H1 (cell line): Measurements from ENCODE around the gene NT5DC3. TPM values are rescaled to one million over a fixed set of nuclear protein-coding genes. Genes with fewer than 3 reads are reported as not detected.
A peak's percentile ranks its signal among the peaks of the same experiment; 100 is the strongest.

Source experiments
- CTCF ChIA-PET: fragments of 300-600 bp; sonication (Branson Sonifier 250); formaldehyde crosslinking; loops from one replicate; lab custom pipeline; 2021; ENCODE audit not compliant: partially characterized antibody; lab: Charles Lee
- POLR2A ChIA-PET: fragments of 300-600 bp; sonication (Branson Sonifier 250); formaldehyde crosslinking; loops from one replicate; lab custom pipeline; 2021; ENCODE audit warnings: inconsistent platforms; ENCODE audit not compliant: partially characterized antibody; lab: Charles Lee
- DNase-seq, 2 experiments: peaks; one replicate each; pipeline versions ENCODE4 v3.0.0 to v3.0.0-alpha.2; 2010 to 2022; ENCODE audit warnings: low spot score in 2 of 2, low read depth in 1 of 2, mixed read lengths in 1 of 2
- FAIRE-seq: peaks from 2 replicates; lab custom pipeline; 2011; peaks lifted over from hg19 to GRCh38; lab: Jason Lieb, UNC
- H2AFZ ChIP-seq: 2 replicates; pipeline ENCODE4 v1.8.1; 2012; ENCODE audit warnings: low read length, inconsistent platforms
- H2AK5ac ChIP-seq: 2 replicates; pipeline ENCODE4 v1.6.1; 2013; ENCODE audit warnings: low read depth, low read length
- H2BK120ac ChIP-seq: replicated peaks from 2 replicates; pipeline ENCODE3; 2013; ENCODE audit warnings: low read depth, low read length, inconsistent platforms
- H2BK12ac ChIP-seq: 2 replicates; pipeline ENCODE4 v1.6.1; 2013; ENCODE audit warnings: low read depth, low read length
- H2BK15ac ChIP-seq: 2 replicates; pipeline ENCODE4 v1.6.1; 2013; ENCODE audit warnings: low read length
- H2BK20ac ChIP-seq: 2 replicates; pipeline ENCODE4 v1.6.1; 2013; ENCODE audit warnings: low read length
- H2BK5ac ChIP-seq: 2 replicates; pipeline ENCODE4 v1.6.1; 2013; ENCODE audit warnings: low read depth, low read length
- H3K14ac ChIP-seq: 2 replicates; pipeline ENCODE4 v1.6.1; 2013; ENCODE audit warnings: inconsistent platforms; ENCODE audit not compliant: insufficient read length
- H3K18ac ChIP-seq: 2 replicates; pipeline ENCODE4 v1.6.1; 2013; ENCODE audit warnings: low read length; ENCODE audit errors: extremely low read depth
- H3K23ac ChIP-seq: 2 replicates; pipeline ENCODE4 v1.6.1; 2013; ENCODE audit warnings: inconsistent platforms; ENCODE audit not compliant: insufficient read length
- H3K23me2 ChIP-seq: 2 replicates; pipeline ENCODE4 v1.6.1; 2013; ENCODE audit warnings: low read depth, low read length
- H3K27ac ChIP-seq: 2 replicates; pipeline ENCODE4 v1.6.1; 2011; ENCODE audit warnings: low read depth, low read length, inconsistent platforms
- H3K27me3 ChIP-seq, 4 experiments: replicated peaks in 1 of 4; 1 replicate in 1 of 4; 2 replicates in 3 of 4; pipeline versions ENCODE4 v1.6.1 to v1.8.1; 2011 to 2013; ENCODE audit warnings: low read length in 3 of 4, mild to moderate bottlenecking in 3 of 4, inconsistent platforms in 2 of 4, mixed read lengths in 2 of 4, moderate library complexity in 1 of 4; ENCODE audit not compliant: control insufficient read depth in 3 of 4, insufficient read depth in 3 of 4; ENCODE audit errors: extremely low read depth in 1 of 4
- H3K36me3 ChIP-seq, 4 experiments: 2 replicates each; pipeline versions ENCODE4 v1.6.1 to v1.8.1; 2011 to 2013; ENCODE audit warnings: mild to moderate bottlenecking in 4 of 4, low read length in 3 of 4, moderate library complexity in 2 of 4, control low read depth in 1 of 4, inconsistent platforms in 1 of 4; ENCODE audit not compliant: insufficient read depth in 4 of 4, control insufficient read depth in 2 of 4
- H3K4ac ChIP-seq: replicated peaks from 2 replicates; pipeline ENCODE3; 2013; ENCODE audit warnings: low read length, low read depth, mixed read lengths, inconsistent platforms; ENCODE audit not compliant: insufficient read length
- H3K4me1 ChIP-seq, 4 experiments: replicated peaks in 1 of 4; 1 replicate in 1 of 4; 2 replicates in 3 of 4; pipeline versions ENCODE4 v1.6.1 to v1.8.1; 2011 to 2013; ENCODE audit warnings: low read length in 3 of 4, inconsistent platforms in 2 of 4, mixed read lengths in 1 of 4; ENCODE audit not compliant: insufficient read depth in 4 of 4, control insufficient read depth in 3 of 4
- H3K4me2 ChIP-seq, 2 experiments: 2 replicates each; pipeline versions ENCODE4 v1.6.1 to v1.8.1; 2011 to 2013; ENCODE audit warnings: low read depth in 2 of 2, low read length in 2 of 2, control low read depth in 1 of 2, inconsistent platforms in 1 of 2, mild to moderate bottlenecking in 1 of 2; ENCODE audit not compliant: insufficient read depth in 1 of 2
- H3K4me3 ChIP-seq, 4 experiments: fragments of 200-600, 300-600 bp in 1 of 4; sonication (generic), shearing (Covaris generic), sonication (Bioruptor Twin) in 1 of 4; 2 replicates each; pipeline versions ENCODE4 v1.5.1 to v1.8.1; 2011 to 2016; ENCODE audit warnings: low read length in 4 of 4, low read depth in 3 of 4, control low read depth in 2 of 4, inconsistent platforms in 2 of 4, mild to moderate bottlenecking in 2 of 4, mixed read lengths in 1 of 4, moderate library complexity in 1 of 4; ENCODE audit not compliant: insufficient read depth in 2 of 4; ENCODE audit errors: extremely low read depth in 1 of 4
- H3K56ac ChIP-seq: replicated peaks from 2 replicates; pipeline ENCODE3; 2013; ENCODE audit warnings: low read depth, mild to moderate bottlenecking, mixed read lengths, low read length, inconsistent platforms; ENCODE audit not compliant: insufficient read length
- H3K79me1 ChIP-seq: 2 replicates; pipeline ENCODE4 v1.6.1; 2013; ENCODE audit warnings: low read depth, low read length, control low read depth
- H3K79me2 ChIP-seq, 2 experiments: 2 replicates each; pipeline versions ENCODE4 v1.6.1 to v1.8.1; 2012 to 2013; ENCODE audit warnings: low read length in 2 of 2, mild to moderate bottlenecking in 2 of 2, inconsistent platforms in 1 of 2; ENCODE audit not compliant: insufficient read depth in 2 of 2, control insufficient read depth in 1 of 2
- H3K9ac ChIP-seq, 4 experiments: replicated peaks in 1 of 4; 1 replicate in 1 of 4; 2 replicates in 3 of 4; pipeline versions ENCODE4 v1.6.1 to v1.8.1; 2011 to 2013; ENCODE audit warnings: low read depth in 3 of 4, low read length in 3 of 4, control low read depth in 2 of 4, mild to moderate bottlenecking in 2 of 4, moderate library complexity in 2 of 4, inconsistent platforms in 1 of 4; ENCODE audit errors: extremely low read depth in 1 of 4
- H3K9me3 ChIP-seq, 2 experiments: 2 replicates each; pipeline versions ENCODE4 v1.6.1 to v1.8.1; 2012 to 2013; ENCODE audit warnings: mild to moderate bottlenecking in 2 of 2, moderate library complexity in 2 of 2, control low read depth in 1 of 2, inconsistent platforms in 1 of 2, low read depth in 1 of 2, low read length in 1 of 2, mixed read lengths in 1 of 2; ENCODE audit not compliant: insufficient read depth in 2 of 2
- H4K20me1 ChIP-seq, 2 experiments: replicated peaks in 1 of 2; 2 replicates each; pipeline versions ENCODE3 to v1.8.1; 2011 to 2013; ENCODE audit warnings: inconsistent platforms in 2 of 2, low read length in 2 of 2, mild to moderate bottlenecking in 1 of 2; ENCODE audit not compliant: insufficient read depth in 2 of 2, control insufficient read depth in 1 of 2
- H4K5ac ChIP-seq: 2 replicates; pipeline ENCODE4 v1.6.1; 2013; ENCODE audit warnings: low read length, low read depth, mixed read lengths, inconsistent platforms; ENCODE audit not compliant: insufficient read length
- H4K8ac ChIP-seq: 2 replicates; pipeline ENCODE4 v1.8.0; 2013; ENCODE audit warnings: mild to moderate bottlenecking, moderate library complexity, low read length, inconsistent platforms; ENCODE audit not compliant: insufficient read depth; ENCODE audit errors: extremely low read depth
- H4K91ac ChIP-seq: replicated peaks from 2 replicates; pipeline ENCODE3; 2013; ENCODE audit warnings: low read length, mixed read lengths, inconsistent platforms; ENCODE audit not compliant: insufficient read length
- CEBPB ChIP-seq: IDR thresholded peaks from 2 replicates; pipeline ENCODE4 v1.6.1; 2012; ENCODE audit warnings: low read depth, low read length
- RAD21 ChIP-seq, 2 experiments: IDR thresholded peaks in 1 of 2; conservative IDR thresholded peaks in 1 of 2; 2 replicates each; pipeline ENCODE4 v1.6.1; 2011; ENCODE audit warnings: low read depth in 2 of 2, low read length in 2 of 2, improper control_type of control experiment in 1 of 2, inconsistent platforms in 1 of 2, mild to moderate bottlenecking in 1 of 2, moderate library complexity in 1 of 2
- WGBS, 2 experiments: shearing (Covaris generic) in 1 of 2; methylation state at CpG; one replicate each; pipeline versions ENCODE4 v1.1.6 to v1.1.7; 2013 to 2015; ENCODE audit warnings: low lambda C conversion rate in 2 of 2, mixed read lengths in 2 of 2, inconsistent platforms in 1 of 2, low coverage in 1 of 2, missing lambda C conversion rate in 1 of 2; ENCODE audit not compliant: insufficient replicate concordance in 2 of 2, insufficient coverage in 1 of 2, insufficient read length in 1 of 2; ENCODE audit errors: extremely low coverage in 1 of 2, missing lambda C conversion rate in 1 of 2; 5-methylcytosine and 5-hydroxymethylcytosine counted together
- polyA plus RNA-seq, 7 experiments: library from polyadenylated mRNA; depleted of rRNA in 3 of 7; stranded (reverse) in 5 of 7; unstranded in 2 of 7; fragments of >200 nt in 5 of 7; fragments of 200-250 nt in 2 of 7; gene quantifications; 1 replicate in 5 of 7; 2 replicates in 1 of 7; 4 replicates in 1 of 7; pipeline versions ENCODE4 v1.2.1 to v1.2.3, GENCODE V29; 2011 to 2013; ENCODE audit warnings: missing spikeins in 2 of 7, mixed read lengths in 2 of 7
- total RNA-seq: library from RNA; stranded (reverse); fragmentation: NEBNext Ultra II Directional; extraction: Animal tissue kit (Norgen Biotek cat#: 25700); gene quantifications from 2 replicates; pipeline ENCODE4 v1.2.1, GENCODE V29; 2021

The NT5DC3 gene
- total and polyA plus RNA-seq, 2 of the 8 experiments (the other 6 are each of a cell fraction or from before 2014, with no cell fraction given) = 5.4 to 14.8 TPM

DNA sequence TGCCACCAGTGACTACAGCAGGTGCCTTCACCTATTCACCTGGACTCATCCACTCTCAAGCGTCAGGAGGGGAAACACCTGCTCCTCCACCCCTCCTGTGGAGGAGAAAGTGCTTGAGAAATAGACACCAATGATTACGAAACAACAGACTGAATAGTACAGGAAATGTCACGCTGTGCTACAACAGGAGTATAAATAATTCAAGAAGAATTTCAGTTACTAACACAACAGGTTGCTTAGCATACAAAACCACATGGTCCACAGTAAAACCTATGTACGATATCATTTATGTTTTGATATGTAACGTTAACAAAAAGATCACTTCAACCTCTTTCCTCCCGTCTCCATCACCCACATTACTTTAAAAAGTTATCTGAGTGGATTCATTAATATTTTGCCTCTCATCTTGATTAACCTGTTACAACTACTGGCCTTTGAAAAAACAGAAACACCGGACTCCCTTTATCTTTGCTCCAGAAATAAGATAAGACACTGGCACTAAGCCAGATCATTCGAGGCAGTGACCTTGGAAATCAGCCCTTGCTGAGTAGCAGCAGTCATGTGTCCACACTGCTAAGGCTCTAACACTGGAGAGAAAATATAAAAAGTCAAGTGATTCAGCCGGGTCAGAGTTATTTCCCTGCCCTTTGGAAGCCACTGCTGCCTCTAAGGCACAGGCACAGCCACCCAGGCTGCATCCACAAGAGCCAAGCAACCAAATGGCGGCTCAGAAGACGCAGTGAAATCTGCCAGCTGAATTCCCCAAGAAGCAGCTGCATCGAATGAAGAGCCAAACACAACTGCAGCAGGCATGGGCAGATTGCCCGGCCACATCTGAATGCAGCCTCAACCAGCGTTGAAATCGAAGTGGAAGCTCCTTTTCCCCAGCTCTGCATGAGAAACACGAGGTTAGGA, 40.9 kb downstream of the NT5DC3 start:
- no peak overlapping the region for H2AK5ac ChIP-seq
- no peak overlapping the region for H4K91ac ChIP-seq
- no peak overlapping the region for H3K56ac ChIP-seq
- ChIA-PET POLR2A (interaction anchor here (1.0 kb wide), 1 partner anchor 130 kb away, joined by 4 read pairs; the partner anchor contains the start of gene HSP90B1), CTCF (interaction anchor here (0.7 to 1.2 kb wide), 3 partner anchors 8 to 46 kb away, joined by 3 to 4 read pairs (median 3); no protein-coding TSS in a partner anchor)
- H2BK5ac ChIP-seq = no peak overlapping the region; the same call in 1 of the 2 replicates
- H2BK12ac ChIP-seq = no peak overlapping the region; the same call in 1 of the 2 replicates
- no peak for TF ChIP-seq RAD21 (IDR thresholded peaks at IDR 0.05 in 1 of 2, conservative IDR thresholded peaks at IDR 0.05 in 1 of 2; ENCODE audit: low read depth in 2 of 2, low read length in 2 of 2)
- TF ChIP-seq CEBPB = peak; percentile 84
- no peak overlapping the region for H3K4me3 ChIP-seq
- no peaks in the 10 kb centered on the region for H3K27me3 ChIP-seq
- H4K8ac ChIP-seq = no peak overlapping the region
- no peak for FAIRE-seq
- no peaks in the 10 kb centered on the region for H3K79me1 ChIP-seq
- H3K23ac ChIP-seq = no peak overlapping the region
- no peak overlapping the region for H2BK15ac ChIP-seq
- H3K4me2 ChIP-seq = no peak overlapping the region
- no peaks in the 10 kb centered on the region for H3K9me3 ChIP-seq
- DNase-seq = no peak
- no peak overlapping the region for H3K14ac ChIP-seq
- H3K4me1 ChIP-seq = peaks cover 0 to 8% (median 2%) of the 10 kb centered on the region in 4 experiments; a peak in 4 of 7 replicates
- H2AFZ ChIP-seq = no peak overlapping the region
- no peaks in the 10 kb centered on the region for H3K23me2 ChIP-seq
- no peak overlapping the region for H4K5ac ChIP-seq
- H2BK120ac ChIP-seq = no peak overlapping the region
- peak overlapping the region; percentile 9; the same call in 1 of the 2 replicates for H3K18ac ChIP-seq
- H4K20me1 ChIP-seq = peaks cover 0 to 3% of the 10 kb centered on the region in 2 experiments
- H3K36me3 ChIP-seq = peaks cover 0 to 10% (median 1%) of the 10 kb centered on the region in 4 experiments; a peak in 4 of 8 replicates
- H3K9ac ChIP-seq = no peak overlapping the region
- no peak overlapping the region for H2BK20ac ChIP-seq
- no peak overlapping the region for H3K27ac ChIP-seq
- WGBS, 2 experiments = 82% methylated on average over 16 of the region's 16 CpGs; no CpG with 5 or more reads in 1 of the 2 experiments
- H3K79me2 ChIP-seq = no peaks in the 10 kb centered on the region
- no peak overlapping the region for H3K4ac ChIP-seq
